Measurements from ENCODE around the gene SERPINA6.
"Not testable (repeated sequence)": the region's sequence is repeated elsewhere in the genome, so short reads cannot be mapped to it uniquely, and the experiment has no call there.

Gene SERPINA6

GRCh38 chr14:94292526-94292871, 30.6 kb downstream of the SERPINA6 start:
- no peak for DNase-seq (ENCODE audit: low spot score)

GRCh38 chr14:94291906-94292525, 31.1 kb downstream of the SERPINA6 start:
- DNase-seq (ENCODE audit: low spot score) = no peak

DNA sequence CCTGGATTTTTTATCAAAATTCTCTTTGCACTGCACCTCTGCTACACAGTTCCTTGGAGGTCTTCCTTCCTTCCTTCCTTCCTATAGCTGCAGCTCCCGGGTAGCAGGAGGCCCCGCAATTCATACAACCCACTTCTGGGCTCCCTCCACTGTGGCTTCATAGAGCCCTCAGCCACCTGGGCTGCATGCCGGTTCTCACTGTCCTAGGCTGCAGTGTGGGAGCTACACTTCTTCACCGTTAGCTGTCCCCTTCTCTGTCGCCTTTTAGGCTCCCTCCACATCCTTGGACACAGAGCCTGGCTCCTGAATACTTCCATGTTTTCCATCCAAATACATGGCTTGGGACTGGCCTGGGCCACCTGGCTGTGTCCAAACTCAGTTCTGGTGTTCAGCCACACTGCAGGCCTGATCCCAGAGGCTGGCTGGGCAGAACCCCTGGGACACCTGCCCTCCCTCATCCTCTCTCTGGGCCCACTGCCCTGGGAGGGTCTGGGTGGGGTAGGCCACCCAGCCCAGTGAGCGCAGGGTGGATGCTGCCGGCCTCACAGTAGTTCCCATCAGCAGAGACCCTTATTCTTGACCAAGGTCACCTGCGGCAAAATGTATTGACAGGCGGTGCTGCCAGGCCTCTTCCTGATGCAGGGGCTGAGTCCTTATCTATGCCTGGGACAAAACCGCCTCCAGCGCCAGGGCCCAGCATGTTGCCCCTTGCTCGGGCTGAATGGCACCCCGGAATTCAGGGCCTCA, 31.8 kb downstream of the SERPINA6 start:
- no peak for DNase-seq (ENCODE audit: low spot score)

- DNase-seq (ENCODE audit: low spot score) = no peak
Measured at GRCh38 chr14:94290197-94290596, 32.9 kb downstream of the SERPINA6 start.

GRCh38 chr14:94288610-94289465, 34.3 kb downstream of the SERPINA6 start:
- no peak for DNase-seq (ENCODE audit: low spot score)

GRCh38 chr14:94285158-94285557, 38.0 kb downstream of the SERPINA6 start:
- DNase-seq (ENCODE audit: low spot score) = no peak

DNA sequence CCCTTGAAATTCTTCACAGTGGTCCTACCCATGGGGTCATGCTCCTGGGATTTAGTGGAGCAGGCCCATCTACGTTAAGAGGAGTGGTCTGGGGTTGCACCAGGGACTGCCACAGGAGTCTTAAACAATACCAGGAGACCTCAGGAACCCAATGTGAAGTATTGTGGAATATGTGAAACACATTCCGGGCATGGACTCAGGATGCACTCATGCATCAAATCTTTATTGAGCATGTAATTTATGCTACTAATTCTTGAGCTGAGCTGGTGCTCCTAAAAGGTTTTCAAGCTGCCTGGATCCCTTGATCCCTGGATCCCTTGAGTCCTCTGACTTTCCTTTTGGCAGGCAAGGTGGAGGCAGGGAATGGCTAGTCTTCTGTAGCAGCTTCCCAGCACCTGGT, 38.9 kb downstream of the SERPINA6 start:
- no peak for DNase-seq (ENCODE audit: low spot score)

DNA sequence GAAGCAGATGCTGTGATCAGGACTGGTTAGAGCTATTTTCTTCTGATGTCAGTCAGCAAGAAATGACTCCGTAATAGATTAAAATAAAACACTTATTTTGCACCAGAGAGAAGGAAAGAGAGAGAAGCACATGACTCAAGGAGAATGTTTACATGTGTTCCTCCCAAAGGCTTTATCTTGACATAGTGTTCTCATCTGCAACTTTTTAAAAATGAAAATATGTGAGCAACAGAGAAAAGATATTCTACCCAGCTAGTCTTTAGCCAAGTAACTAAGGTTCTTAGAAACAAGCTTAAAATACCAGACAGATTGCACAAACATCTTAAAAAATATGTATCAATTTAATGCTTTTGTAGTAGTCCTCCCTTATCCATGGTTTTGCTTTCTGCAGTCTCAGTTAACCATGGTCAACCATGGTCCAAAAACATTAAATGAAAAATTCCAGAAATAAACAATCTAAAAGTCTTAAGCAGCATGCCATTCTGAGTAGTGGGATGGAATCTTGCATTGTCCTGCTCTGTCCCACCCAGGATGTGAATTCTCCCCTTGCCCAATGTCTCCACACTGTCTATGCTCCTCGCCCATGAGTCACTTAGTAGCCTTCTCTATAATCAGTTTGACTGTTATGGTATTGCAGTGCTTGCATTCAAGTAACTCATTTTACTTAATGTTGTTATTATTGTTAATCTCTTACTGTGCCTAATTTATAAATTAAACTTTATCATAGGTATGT, 40.0 kb downstream of the SERPINA6 start:
- DNase-seq (ENCODE audit: low spot score) = no peak

- no peak for DNase-seq (ENCODE audit: low spot score)
Measured at GRCh38 chr14:94278731-94279130, 44.4 kb downstream of the SERPINA6 start.

GRCh38 chr14:94276898-94277561, 46.1 kb downstream of the SERPINA6 start:
- DNase-seq (ENCODE audit: low spot score) = not testable (repeated sequence)

GRCh38 chr14:94269156-94269555, 54.0 kb downstream of the SERPINA6 start:
- DNase-seq (ENCODE audit: low spot score) = no peak

DNA sequence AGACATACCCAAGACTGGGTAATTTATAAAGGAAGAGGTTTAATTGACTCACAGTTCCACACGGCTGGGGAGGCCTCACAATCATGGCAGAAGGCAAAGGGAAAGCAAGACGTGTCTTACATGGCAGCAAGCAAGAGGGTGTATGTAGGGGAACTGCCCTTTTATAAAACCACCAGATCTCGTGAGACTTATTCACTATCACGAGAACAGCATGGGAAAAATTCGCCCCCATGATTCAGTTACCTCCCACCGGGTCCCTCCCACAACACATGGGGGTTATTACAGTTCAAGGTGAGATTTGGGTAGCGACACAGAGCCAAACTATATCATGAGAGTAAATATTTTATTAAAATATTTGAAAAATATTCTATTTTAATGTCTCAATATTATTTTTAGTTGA, 54.6 kb downstream of the SERPINA6 start:
- DNase-seq (ENCODE audit: low spot score) = not testable (repeated sequence)

- DNase-seq (ENCODE audit: low spot score) = no peak
Measured at GRCh38 chr14:94267352-94267751, 55.8 kb downstream of the SERPINA6 start.

DNA sequence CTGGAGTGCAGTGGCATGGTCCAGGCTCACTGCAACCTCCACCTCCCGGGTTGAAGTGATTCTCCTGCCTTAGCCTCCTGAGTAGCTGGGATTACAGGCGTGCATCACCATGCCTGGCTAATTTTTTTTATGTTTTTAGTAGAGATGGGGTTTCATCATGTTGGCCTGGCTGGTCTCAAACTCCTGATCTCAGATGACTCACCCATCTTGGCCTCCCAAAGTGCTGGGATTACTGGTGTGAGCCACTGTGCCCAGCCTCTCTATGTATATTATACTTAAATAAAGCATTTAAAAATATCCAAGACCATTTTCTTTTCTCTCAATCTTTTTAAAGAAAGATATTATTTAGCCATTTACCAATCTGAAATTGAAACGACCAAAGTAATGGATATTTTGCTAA, 58.9 kb downstream of the SERPINA6 start:
- not testable (repeated sequence) for DNase-seq (ENCODE audit: low spot score)
